Hematopoietic multipotent progenitor cell treated with erythropoietin and hydrocortisone succinate and interleukin-3 and kit ligand, for 6 days (in vitro differentiated cells): ENCODE measurements around the gene YPEL2.
A peak's percentile ranks its signal among the peaks of the same experiment; 100 is the strongest.
"Not testable (repeated sequence)": the region's sequence is repeated elsewhere in the genome, so short reads cannot be mapped to it uniquely, and the experiment has no call there.

Source experiments
- DNase-seq: peaks from one replicate; pipeline ENCODE4 v3.0.0-alpha.2; 2015

The YPEL2 gene

GRCh38 chr17:59331129-59331928, at the start of gene YPEL2:
Gene YPEL2 (plus strand): TSS chr17:59331655. CDS start chr17:59353410, 21,755 bp downstream.
- peak; percentile 92 for DNase-seq

GRCh38 chr17:59284317-59284716, 47.1 kb upstream of the YPEL2 start:
- DNase-seq = no peak

- no peak for DNase-seq
These were observed 44.0 kb upstream of the YPEL2 start for GRCh38 chr17:59287452-59287851.

GRCh38 chr17:59287891-59288290, 43.6 kb upstream of the YPEL2 start:
- DNase-seq = no peak

- peak; percentile 75 for DNase-seq
These were observed 41.5 kb upstream of the YPEL2 start for GRCh38 chr17:59289981-59290301.

GRCh38 chr17:59290302-59290998, 41.0 kb upstream of the YPEL2 start:
- peak; percentile 94 for DNase-seq

- DNase-seq = no peak
These were observed 39.3 kb upstream of the YPEL2 start for GRCh38 chr17:59292174-59292523.

GRCh38 chr17:59296190-59296589, 35.3 kb upstream of the YPEL2 start:
- no peak for DNase-seq

- no peak for DNase-seq
These were observed 32.9 kb upstream of the YPEL2 start for GRCh38 chr17:59298521-59298920.

- no peak for DNase-seq
These were observed 31.9 kb upstream of the YPEL2 start for GRCh38 chr17:59299400-59300092.

GRCh38 chr17:59300941-59301340, 30.5 kb upstream of the YPEL2 start:
- DNase-seq = no peak

- no peak for DNase-seq
These were observed 26.6 kb upstream of the YPEL2 start for GRCh38 chr17:59304811-59305210.

- DNase-seq = no peak
These were observed 21.1 kb upstream of the YPEL2 start for GRCh38 chr17:59310263-59310920.

GRCh38 chr17:59311051-59311468, 20.4 kb upstream of the YPEL2 start:
- peak; percentile 94 for DNase-seq

- DNase-seq = not testable (repeated sequence)
These were observed 19.9 kb upstream of the YPEL2 start for GRCh38 chr17:59311521-59311920.

GRCh38 chr17:59315866-59316265, 15.6 kb upstream of the YPEL2 start:
- no peak for DNase-seq

- peak; percentile 28 for DNase-seq
These were observed 4.1 kb upstream of the YPEL2 start for GRCh38 chr17:59327121-59327980.

- DNase-seq = peak; percentile 29
These were observed 3.5 kb upstream of the YPEL2 start for GRCh38 chr17:59327981-59328290.

- DNase-seq = no peak
These were observed 2.9 kb upstream of the YPEL2 start for GRCh38 chr17:59328601-59329000.

GRCh38 chr17:59329176-59330052, 2.0 kb upstream of the YPEL2 start:
- DNase-seq = peak; percentile 91
